Measurements from ENCODE around the gene GIGYF2. TPM values are rescaled to one million over a fixed set of nuclear protein-coding genes. Genes with fewer than 3 reads are reported as not detected.

The GIGYF2 gene
- total and polyA plus RNA-seq, 8 donors: 7.1 to 158 (median 75.0) TPM

GRCh38 chr2:232888839-232889529 is 191.9 kb downstream of the GIGYF2 start:
- H3K27me3 ChIP-seq: peaks cover 0 to 57% (median 0%) of the 10 kb centered on the region in 3 donors
- WGBS, 5 donors: 83 to 91% (median 89%) methylated on average over 14 of the region's 14 CpGs
- TF ChIP-seq POLR2A (IDR thresholded peaks at IDR 0.05) (no peak), POLR2AphosphoS5 (IDR thresholded peaks at IDR 0.05) (no peak)
- peaks cover 0 to 5% (median 0%) of the 10 kb centered on the region in 4 donors for H3K4me1 ChIP-seq
- no peak overlapping the region for H3K27ac ChIP-seq
- H3K36me3 ChIP-seq: peaks cover 0 to 12% (median 3%) of the 10 kb centered on the region in 4 donors
- no peaks in the 10 kb centered on the region for H3K9me3 ChIP-seq
- H3K4me3 ChIP-seq: no peak overlapping the region
- DNase-seq: peak in 1 of 2 donors; percentile 23
- intact Hi-C loops (cut with DNase I; ENCODE audit: low total_unique reads): no loop called here

GRCh38 chr2:232889876-232890401 is 192.8 kb downstream of the GIGYF2 start:
- peaks cover 0 to 12% (median 3%) of the 10 kb centered on the region in 4 donors for H3K36me3 ChIP-seq
- H3K27me3 ChIP-seq: peaks cover 0 to 61% (median 0%) of the 10 kb centered on the region in 3 donors
- H3K27ac ChIP-seq: no peak overlapping the region
- H3K4me3 ChIP-seq: no peak overlapping the region
- WGBS, 5 donors: 89 to 97% (median 91%) methylated on average over 3 to 5 of the region's 5 CpGs
- no peaks in the 10 kb centered on the region for H3K9me3 ChIP-seq
- intact Hi-C loops (cut with DNase I; ENCODE audit: low total_unique reads): no loop called here
- peaks cover 0 to 5% (median 0%) of the 10 kb centered on the region in 4 donors for H3K4me1 ChIP-seq
- no peak for TF ChIP-seq CTCF (IDR thresholded peaks at IDR 0.05)
- TF ChIP-seq POLR2AphosphoS5 (IDR thresholded peaks at IDR 0.05): no peak
- TF ChIP-seq POLR2A (IDR thresholded peaks at IDR 0.05): no peak
- no peak for TF ChIP-seq EP300 (IDR thresholded peaks at IDR 0.05)
- peak in 1 of 2 donors; percentile 4 for DNase-seq

GRCh38 chr2:232890536-232890895 is 193.4 kb downstream of the GIGYF2 start:
- Histone ChIP-seq H3K4me1 (peaks cover 0 to 5% (median 0%) of the 10 kb centered on the region in 4 donors), H3K27ac (no peak overlapping the region), H3K36me3 (peaks cover 0 to 12% (median 3%) of the 10 kb centered on the region in 4 donors), H3K4me3 (no peak overlapping the region), H3K9me3 (no peaks in the 10 kb centered on the region), H3K27me3 (peaks cover 0 to 61% (median 0%) of the 10 kb centered on the region in 3 donors)
- DNase-seq: peak in 1 of 2 donors; percentile 8
- TF ChIP-seq POLR2AphosphoS5 (IDR thresholded peaks at IDR 0.05) (no peak), EP300 (IDR thresholded peaks at IDR 0.05) (no peak), CTCF (IDR thresholded peaks at IDR 0.05) (no peak), POLR2A (IDR thresholded peaks at IDR 0.05) (no peak)
- intact Hi-C loops (cut with DNase I; ENCODE audit: low total_unique reads): no loop called here
- WGBS, 5 donors: 84 to 91% (median 89%) methylated on average over 11 of the region's 11 CpGs

GRCh38 chr2:232890896-232891601 is 193.9 kb downstream of the GIGYF2 start:
- Histone ChIP-seq H3K27ac (no peak overlapping the region), H3K36me3 (peaks cover 0 to 12% (median 3%) of the 10 kb centered on the region in 4 donors), H3K4me1 (peaks cover 0 to 5% (median 0%) of the 10 kb centered on the region in 4 donors), H3K27me3 (peaks cover 0 to 60% (median 0%) of the 10 kb centered on the region in 3 donors), H3K9me3 (no peaks in the 10 kb centered on the region), H3K4me3 (no peak overlapping the region)
- DNase-seq: peak; percentile 24 to 75
- intact Hi-C loops (cut with DNase I; ENCODE audit: low total_unique reads): no loop called here
- TF ChIP-seq EP300 (IDR thresholded peaks at IDR 0.05) (no peak), POLR2AphosphoS5 (IDR thresholded peaks at IDR 0.05) (no peak)
- WGBS, 5 donors: 45 to 58% (median 52%) methylated on average over 18 to 23 of the region's 23 CpGs

- no peak for DNase-seq
- H3K4me1 ChIP-seq: peaks cover 0 to 5% (median 0%) of the 10 kb centered on the region in 4 donors
- H3K9me3 ChIP-seq: no peaks in the 10 kb centered on the region
- intact Hi-C loops (cut with DNase I; ENCODE audit: low total_unique reads): no loop called here
- TF ChIP-seq POLR2AphosphoS5 (IDR thresholded peaks at IDR 0.05): no peak
- no peak for TF ChIP-seq CTCF (IDR thresholded peaks at IDR 0.05)
- no peak for TF ChIP-seq POLR2A (IDR thresholded peaks at IDR 0.05)
- TF ChIP-seq EP300 (IDR thresholded peaks at IDR 0.05): no peak
- peaks cover 0 to 12% (median 3%) of the 10 kb centered on the region in 4 donors for H3K36me3 ChIP-seq
- H3K4me3 ChIP-seq: no peak overlapping the region
- H3K27me3 ChIP-seq: peaks cover 0 to 55% (median 0%) of the 10 kb centered on the region in 3 donors
- 75 to 84% (median 80%) methylated on average over 9 to 11 of the region's 11 CpGs for WGBS, 5 donors
- no peak overlapping the region for H3K27ac ChIP-seq
Measured at GRCh38 chr2:232891621-232892071, 194.5 kb downstream of the GIGYF2 start.
